Stimulated activated CD8-positive, alpha-beta memory T cell treated with anti-CD3 and anti-CD28 coated beads, Interleukin-12 subunit alpha, Interleukin-12 subunit beta, amount 100 ng/mL, for 1 hour (primary cell): ENCODE data around the gene SCRN3.
"Not testable (repeated sequence)": the region's sequence is repeated elsewhere in the genome, so short reads cannot be mapped to it uniquely, and the experiment has no call there.

Experiments
- DNase-seq: peaks from one replicate; pipeline ENCODE4 v3.0.0-alpha.2; 2020; ENCODE audit warnings: low read depth

Gene SCRN3

GRCh38 chr2:174410039-174410438 is 14.5 kb downstream of the SCRN3 start:
- DNase-seq: not testable (repeated sequence)

GRCh38 chr2:174412256-174412655 is 16.7 kb downstream of the SCRN3 start:
- DNase-seq: no peak

GRCh38 chr2:174428214-174428613 is 32.7 kb downstream of the SCRN3 start:
- DNase-seq: no peak

GRCh38 chr2:174430066-174430465 is 34.5 kb downstream of the SCRN3 start:
- DNase-seq: no peak

GRCh38 chr2:174431902-174432301 is 36.4 kb downstream of the SCRN3 start:
- no peak for DNase-seq

- DNase-seq: no peak
Observed at GRCh38 chr2:174436351-174436750, 40.8 kb downstream of the SCRN3 start.

- no peak for DNase-seq
Observed at GRCh38 chr2:174438146-174438886, 42.8 kb downstream of the SCRN3 start.

GRCh38 chr2:174439323-174439722 is 43.8 kb downstream of the SCRN3 start:
- DNase-seq: no peak

- no peak for DNase-seq
Observed at GRCh38 chr2:174439950-174440349, 44.4 kb downstream of the SCRN3 start.

GRCh38 chr2:174442546-174443510 is 47.3 kb downstream of the SCRN3 start:
- DNase-seq: no peak

- DNase-seq: no peak
Observed at GRCh38 chr2:174444761-174445160, 49.2 kb downstream of the SCRN3 start.

- DNase-seq: no peak
Observed at GRCh38 chr2:174445248-174445647, 49.7 kb downstream of the SCRN3 start.

- DNase-seq: no peak
Observed at GRCh38 chr2:174446531-174446930, 51.0 kb downstream of the SCRN3 start.

GRCh38 chr2:174449033-174449432 is 53.5 kb downstream of the SCRN3 start:
- no peak for DNase-seq

GRCh38 chr2:174450021-174450816 is 54.7 kb downstream of the SCRN3 start:
- DNase-seq: no peak

- no peak for DNase-seq
Observed at GRCh38 chr2:174454566-174454965, 59.0 kb downstream of the SCRN3 start.

- DNase-seq: no peak
Observed at GRCh38 chr2:174461221-174461620, 65.7 kb downstream of the SCRN3 start.

- no peak for DNase-seq
Observed at GRCh38 chr2:174465327-174465726, 69.8 kb downstream of the SCRN3 start.

GRCh38 chr2:174473796-174474195 is 78.3 kb downstream of the SCRN3 start:
- no peak for DNase-seq

- DNase-seq: no peak
Observed at GRCh38 chr2:174477759-174478158, 82.2 kb downstream of the SCRN3 start.
